ENCODE results near the gene ENOX1. TPM values are rescaled to one million over a fixed set of nuclear protein-coding genes. Genes with fewer than 3 reads are reported as not detected.

Gene ENOX1
- total and polyA plus RNA-seq, 8 donors: 0.23 to 2.0 (median 0.94) TPM

GRCh38 chr13:43545317-43545874, 241.4 kb downstream of the ENOX1 start:
- H3K36me3 ChIP-seq: no peaks in the 10 kb centered on the region
- intact Hi-C loops (cut with DNase I): no loop called here
- FAIRE-seq (no peak), ATAC-seq (peak in 1 of 4 donors; percentile 37), DNase-seq (no peak)
- H3K4me3 ChIP-seq: no peak overlapping the region
- no peaks in the 10 kb centered on the region for H3K9me3 ChIP-seq
- no peak for TF ChIP-seq CTCF (IDR thresholded peaks at IDR 0.05)
- 82 to 85% methylated on average over 4 of the region's 4 CpGs for WGBS, 2 donors
- H3K27ac ChIP-seq: no peak overlapping the region
- H3K27me3 ChIP-seq: no peaks in the 10 kb centered on the region
- no peaks in the 10 kb centered on the region for H3K4me1 ChIP-seq

- FAIRE-seq (no peak), DNase-seq (no peak), ATAC-seq (no peak)
- intact Hi-C loops (cut with DNase I): no loop called here
- 77 to 85% methylated on average over 5 of the region's 5 CpGs for WGBS, 2 donors
- Histone ChIP-seq H3K36me3 (no peaks in the 10 kb centered on the region), H3K4me3 (no peak overlapping the region), H3K27me3 (no peaks in the 10 kb centered on the region), H3K27ac (no peak overlapping the region), H3K9me3 (no peaks in the 10 kb centered on the region), H3K4me1 (no peaks in the 10 kb centered on the region)
- TF ChIP-seq CTCF (IDR thresholded peaks at IDR 0.05): no peak
Measured at GRCh38 chr13:43544631-43545030, 242.1 kb downstream of the ENOX1 start.

- 95 to 97% methylated on average over 2 of the region's 2 CpGs for WGBS, 2 donors
Measured at GRCh38 chr13:43544011-43544410, 242.8 kb downstream of the ENOX1 start.

GRCh38 chr13:43543331-43543730, 243.4 kb downstream of the ENOX1 start:
- H3K27me3 ChIP-seq: no peaks in the 10 kb centered on the region
- intact Hi-C loops (cut with DNase I): no loop called here

More at GRCh38 chr13:43544011-43544410, 242.8 kb downstream of the ENOX1 start:
- intact Hi-C loops (cut with DNase I): no loop called here
- ATAC-seq (no peak), DNase-seq (no peak), FAIRE-seq (no peak)
- TF ChIP-seq CTCF (IDR thresholded peaks at IDR 0.05): no peak
- H3K4me3 ChIP-seq: no peak overlapping the region
- H3K27me3 ChIP-seq: no peaks in the 10 kb centered on the region
- H3K4me1 ChIP-seq: no peaks in the 10 kb centered on the region
- H3K36me3 ChIP-seq: no peaks in the 10 kb centered on the region
- H3K27ac ChIP-seq: no peak overlapping the region
- no peaks in the 10 kb centered on the region for H3K9me3 ChIP-seq

More at GRCh38 chr13:43543331-43543730, 243.4 kb downstream of the ENOX1 start:
- Histone ChIP-seq H3K9me3 (no peaks in the 10 kb centered on the region), H3K4me3 (no peak overlapping the region), H3K27ac (no peak overlapping the region), H3K36me3 (no peaks in the 10 kb centered on the region), H3K4me1 (no peaks in the 10 kb centered on the region)
- no peak for DNase-seq
- no peak for TF ChIP-seq CTCF (IDR thresholded peaks at IDR 0.05)
- no peak for ATAC-seq
- FAIRE-seq: no peak
- WGBS, 2 donors: 91 to 97% methylated on average over 2 of the region's 2 CpGs
